Left lung (tissue), 10 donors: Measurements from ENCODE around the gene FRMD4A. TPM values are rescaled to one million over a fixed set of nuclear protein-coding genes. Genes with fewer than 3 reads are reported as not detected.

Experiments
- ATAC-seq: fragments of 200-7000 bp; cut with Tn5 transposase; one replicate; pipeline ENCODE4 v1.9.1; 2020; ENCODE audit warnings: moderate library complexity
- DNase-seq, 4 donors: peaks; one replicate each; pipeline ENCODE4 v3.0.0-alpha.2; 2013 to 2020
- H3K27ac ChIP-seq, 2 donors: fragments of 200-600 bp; sonication (generic) in 1 of 2; one replicate each; pipeline versions ENCODE4 v1.5.0 to v1.8.0; 2020 to 2021
- H3K27me3 ChIP-seq, 2 donors: fragments of 200-600 bp; sonication (generic) in 1 of 2; one replicate each; pipeline versions ENCODE4 v1.5.0 to v1.8.0; 2020 to 2021
- H3K36me3 ChIP-seq, 2 donors: fragments of 200-600 bp; sonication (generic) in 1 of 2; one replicate each; pipeline versions ENCODE4 v1.5.0 to v1.8.0; 2020 to 2021
- H3K4me1 ChIP-seq, 2 donors: fragments of 200-600 bp; one replicate each; pipeline ENCODE4 v1.8.0; 2021
- H3K4me3 ChIP-seq, 2 donors: fragments of 200-600 bp; sonication (generic) in 1 of 2; one replicate each; pipeline versions ENCODE4 v1.5.0 to v1.8.0; 2020 to 2021; ENCODE audit warnings: mild to moderate bottlenecking in 1 of 2
- H3K9me3 ChIP-seq, 2 donors: fragments of 200-600 bp; sonication (generic) in 1 of 2; one replicate each; pipeline versions ENCODE4 v1.5.0 to v1.8.0; 2020 to 2021
- intact Hi-C, 2 donors: fragments of 100-400 bp; cut with DNase I; formaldehyde crosslinking; loops; one replicate each; pipeline versions ENCODE4 v1.11.2 to v1.14.2; 2022
- polyA plus RNA-seq, 6 donors: library from polyadenylated mRNA; unstranded; fragments of 120-200 nt; gene quantifications; one replicate each; pipeline ENCODE4 v1.2.1, GENCODE V29; 2013; ENCODE audit not compliant: insufficient read length in 6 of 6
- total RNA-seq, 2 donors: library from RNA; stranded (reverse); fragmentation: NEBNext Ultra II Directional; extraction: Animal tissue kit (Norgen Biotek cat#: 25700); gene quantifications; one replicate each; pipeline ENCODE4 v1.2.1, GENCODE V29; 2021
- TF ChIP-seq, protein P1 (sequence below), 2 donors: fragments of 200-600 bp; sonication (generic) in 1 of 2; IDR thresholded peaks; one replicate each; pipeline versions ENCODE4 v1.5.0 to v1.8.0; 2021; ENCODE audit warnings: antibody characterized with exemption in 2 of 2
- donor health status: DM: no; HTN: yes; CAD: no.
- donor health status: DM: no; HTN: no; CAD: no.

The FRMD4A gene
- total and polyA plus RNA-seq, 8 donors, result 33.9 to 62.8 (median 57.0) TPM

DNA sequence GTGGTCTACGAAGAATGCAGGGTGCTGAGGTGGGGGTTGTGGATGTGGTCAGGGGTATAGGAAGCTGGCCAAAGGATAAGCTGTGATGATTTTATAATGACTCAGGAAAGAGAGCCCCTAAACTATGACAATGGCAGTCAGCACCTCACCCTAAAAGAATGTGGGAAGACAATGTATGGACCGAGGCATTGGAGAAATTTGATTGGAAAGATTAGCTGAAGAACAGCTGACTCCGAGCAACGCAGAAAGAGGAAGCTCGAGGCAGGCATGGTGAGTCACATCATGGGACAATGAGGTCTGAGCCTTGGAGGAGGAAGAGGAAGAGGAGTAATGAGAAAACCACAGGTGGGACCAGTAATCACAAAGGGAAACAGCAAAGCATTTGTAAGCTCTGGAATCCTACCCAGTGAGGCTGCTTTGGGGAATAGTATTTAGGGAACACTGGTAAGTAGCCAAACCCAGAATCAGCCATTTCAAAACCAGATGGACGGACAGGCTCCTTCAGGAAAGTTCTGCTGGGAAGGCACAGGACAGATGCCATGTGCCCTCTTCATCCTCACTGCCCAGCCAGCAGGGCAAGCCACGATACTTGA lies 448.5 kb downstream of the FRMD4A start:
- H3K27me3 ChIP-seq, result no peaks in the 10 kb centered on the region
- H3K4me1 ChIP-seq, result peaks cover 0 to 18% of the 10 kb centered on the region in 2 donors
- H3K4me3 ChIP-seq, result no peak overlapping the region
- peak in 1 of 4 donors; percentile 67 for DNase-seq
- TF ChIP-seq, protein P1, sequence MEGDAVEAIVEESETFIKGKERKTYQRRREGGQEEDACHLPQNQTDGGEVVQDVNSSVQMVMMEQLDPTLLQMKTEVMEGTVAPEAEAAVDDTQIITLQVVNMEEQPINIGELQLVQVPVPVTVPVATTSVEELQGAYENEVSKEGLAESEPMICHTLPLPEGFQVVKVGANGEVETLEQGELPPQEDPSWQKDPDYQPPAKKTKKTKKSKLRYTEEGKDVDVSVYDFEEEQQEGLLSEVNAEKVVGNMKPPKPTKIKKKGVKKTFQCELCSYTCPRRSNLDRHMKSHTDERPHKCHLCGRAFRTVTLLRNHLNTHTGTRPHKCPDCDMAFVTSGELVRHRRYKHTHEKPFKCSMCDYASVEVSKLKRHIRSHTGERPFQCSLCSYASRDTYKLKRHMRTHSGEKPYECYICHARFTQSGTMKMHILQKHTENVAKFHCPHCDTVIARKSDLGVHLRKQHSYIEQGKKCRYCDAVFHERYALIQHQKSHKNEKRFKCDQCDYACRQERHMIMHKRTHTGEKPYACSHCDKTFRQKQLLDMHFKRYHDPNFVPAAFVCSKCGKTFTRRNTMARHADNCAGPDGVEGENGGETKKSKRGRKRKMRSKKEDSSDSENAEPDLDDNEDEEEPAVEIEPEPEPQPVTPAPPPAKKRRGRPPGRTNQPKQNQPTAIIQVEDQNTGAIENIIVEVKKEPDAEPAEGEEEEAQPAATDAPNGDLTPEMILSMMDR (IDR thresholded peaks at IDR 0.05), result no peak
- no peaks in the 10 kb centered on the region for H3K9me3 ChIP-seq
- H3K27ac ChIP-seq, result peak overlapping the region in 1 of 2 donors; percentile 35
- intact Hi-C loops, result no loop called here
- H3K36me3 ChIP-seq, result no peaks in the 10 kb centered on the region
- peak; percentile 77 for ATAC-seq

GRCh38 chr10:13880760-13881159 lies 450.0 kb downstream of the FRMD4A start:
- ATAC-seq, result no peak
- Histone ChIP-seq H3K4me1 (peaks cover 0 to 18% of the 10 kb centered on the region in 2 donors), H3K27ac (no peak overlapping the region), H3K9me3 (no peaks in the 10 kb centered on the region), H3K4me3 (no peak overlapping the region), H3K27me3 (no peaks in the 10 kb centered on the region), H3K36me3 (no peaks in the 10 kb centered on the region)
- DNase-seq, result no peak
- intact Hi-C loops, result no loop called here
- TF ChIP-seq, protein P1 (IDR thresholded peaks at IDR 0.05), result no peak

GRCh38 chr10:13877154-13877909 lies 453.4 kb downstream of the FRMD4A start:
- ATAC-seq (peak; percentile 37), DNase-seq (peak in 2 of 4 donors; percentile 48 to 54)
- Histone ChIP-seq H3K9me3 (no peaks in the 10 kb centered on the region), H3K4me1 (peaks cover 0 to 24% of the 10 kb centered on the region in 2 donors), H3K36me3 (no peaks in the 10 kb centered on the region), H3K27ac (no peak overlapping the region), H3K27me3 (no peaks in the 10 kb centered on the region), H3K4me3 (no peak overlapping the region)
- intact Hi-C loops, result no loop called here
- TF ChIP-seq, protein P1 (IDR thresholded peaks at IDR 0.05), result no peak

- Histone ChIP-seq H3K4me1 (peaks cover 0 to 16% of the 10 kb centered on the region in 2 donors), H3K27me3 (no peaks in the 10 kb centered on the region), H3K27ac (peak overlapping the region in 1 of 2 donors; percentile 57), H3K9me3 (no peaks in the 10 kb centered on the region), H3K36me3 (no peaks in the 10 kb centered on the region), H3K4me3 (no peak overlapping the region)
- ATAC-seq (no peak), DNase-seq (no peak)
- intact Hi-C loops, result no loop called here
- TF ChIP-seq, protein P1 (IDR thresholded peaks at IDR 0.05), result no peak
These were observed 457.5 kb downstream of the FRMD4A start for GRCh38 chr10:13873196-13873595.

DNA sequence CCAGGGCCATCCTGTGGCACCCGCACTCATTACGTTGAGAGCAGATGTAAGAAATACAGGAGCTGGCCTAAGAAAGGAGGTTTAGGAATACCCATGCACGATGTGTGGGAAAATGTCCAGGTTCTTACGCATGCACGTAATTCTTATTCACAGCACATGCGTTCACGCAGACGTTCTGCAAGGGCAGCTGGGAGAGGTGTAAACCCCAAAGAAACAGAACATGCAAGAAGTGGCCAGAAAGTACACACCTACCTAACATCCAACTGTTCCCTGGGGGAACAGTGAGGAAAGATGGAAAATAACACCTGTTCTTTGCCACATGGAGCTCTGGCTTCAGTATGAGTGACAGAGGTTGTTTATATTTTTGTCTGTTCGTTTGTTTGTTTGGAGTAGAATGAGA lies 458.3 kb downstream of the FRMD4A start:
- no peak for DNase-seq
- ATAC-seq, result no peak
- TF ChIP-seq, protein P1 (IDR thresholded peaks at IDR 0.05), result no peak
- Histone ChIP-seq H3K36me3 (no peaks in the 10 kb centered on the region), H3K4me1 (peaks cover 0 to 16% of the 10 kb centered on the region in 2 donors), H3K4me3 (no peak overlapping the region), H3K9me3 (no peaks in the 10 kb centered on the region), H3K27me3 (no peaks in the 10 kb centered on the region), H3K27ac (no peak overlapping the region)
- intact Hi-C loops, result no loop called here
